Prostate gland (tissue), 2 donors: ENCODE results near the gene AVPR2.

Source experiments
- POLR2A ChIP-seq: fragments of 450-650 bp; IDR thresholded peaks from one replicate; pipeline ENCODE4 v1.6.1; 2016; ENCODE audit warnings: antibody characterized with exemption, mild to moderate bottlenecking
- TF ChIP-seq, protein P1 (sequence below), 4 experiments: fragments of 200-600 bp in 2 of 4; fragments of 450-650 bp in 2 of 4; sonication (generic) in 2 of 4; IDR thresholded peaks; 1 replicate in 3 of 4; 2 replicates in 1 of 4; pipeline ENCODE4 v1.5.1; 2016 to 2019; ENCODE audit warnings: antibody characterized with exemption in 4 of 4, mild to moderate bottlenecking in 2 of 4, moderate library complexity in 2 of 4

DNA sequence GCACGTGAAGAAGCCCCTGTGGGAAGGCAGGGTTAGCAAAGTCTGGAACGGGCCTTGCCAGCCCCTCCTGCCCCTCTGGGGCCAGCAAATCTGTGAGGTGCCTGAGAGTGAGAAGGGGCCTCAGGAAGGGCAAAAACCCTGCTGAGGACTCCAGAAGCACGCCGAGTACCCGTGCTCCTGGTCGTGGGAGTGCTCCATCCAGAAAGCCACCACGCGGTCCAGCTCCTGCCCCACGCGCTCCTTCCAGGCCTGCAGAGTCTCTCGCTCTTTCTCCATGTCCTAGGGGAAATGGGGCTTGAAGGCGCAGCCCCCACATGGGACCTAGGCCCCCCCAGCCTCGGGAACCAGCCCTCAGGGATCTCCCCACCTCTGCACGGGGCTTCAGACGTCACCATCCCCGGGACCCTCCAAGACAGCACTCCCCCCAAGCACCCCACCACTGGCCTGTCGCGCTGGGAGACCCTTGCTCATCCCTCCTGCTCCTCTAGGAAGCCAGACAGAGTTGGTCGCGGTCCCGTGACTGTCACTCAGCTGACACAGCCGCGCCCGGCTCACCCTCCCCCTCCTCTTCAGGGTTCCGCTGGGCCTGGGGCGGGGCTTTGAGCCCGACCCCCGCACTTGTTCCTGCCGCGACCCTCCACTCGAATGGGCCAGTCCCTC is 39.8 kb downstream of the AVPR2 start, which contains the start of gene RENBP:
- TF ChIP-seq, protein P1, sequence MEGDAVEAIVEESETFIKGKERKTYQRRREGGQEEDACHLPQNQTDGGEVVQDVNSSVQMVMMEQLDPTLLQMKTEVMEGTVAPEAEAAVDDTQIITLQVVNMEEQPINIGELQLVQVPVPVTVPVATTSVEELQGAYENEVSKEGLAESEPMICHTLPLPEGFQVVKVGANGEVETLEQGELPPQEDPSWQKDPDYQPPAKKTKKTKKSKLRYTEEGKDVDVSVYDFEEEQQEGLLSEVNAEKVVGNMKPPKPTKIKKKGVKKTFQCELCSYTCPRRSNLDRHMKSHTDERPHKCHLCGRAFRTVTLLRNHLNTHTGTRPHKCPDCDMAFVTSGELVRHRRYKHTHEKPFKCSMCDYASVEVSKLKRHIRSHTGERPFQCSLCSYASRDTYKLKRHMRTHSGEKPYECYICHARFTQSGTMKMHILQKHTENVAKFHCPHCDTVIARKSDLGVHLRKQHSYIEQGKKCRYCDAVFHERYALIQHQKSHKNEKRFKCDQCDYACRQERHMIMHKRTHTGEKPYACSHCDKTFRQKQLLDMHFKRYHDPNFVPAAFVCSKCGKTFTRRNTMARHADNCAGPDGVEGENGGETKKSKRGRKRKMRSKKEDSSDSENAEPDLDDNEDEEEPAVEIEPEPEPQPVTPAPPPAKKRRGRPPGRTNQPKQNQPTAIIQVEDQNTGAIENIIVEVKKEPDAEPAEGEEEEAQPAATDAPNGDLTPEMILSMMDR (IDR thresholded peaks at IDR 0.05) = no peak
- no peak for TF ChIP-seq POLR2A
